Uterus (tissue), 2 donors: ENCODE data around the gene ANKRD60.

Experiments used
- CTCF ChIP-seq, 4 experiments: fragments of 200-600 bp in 2 of 4; fragments of 450-650 bp in 2 of 4; sonication (generic) in 2 of 4; IDR thresholded peaks; one replicate each; pipeline ENCODE4 v1.5.1; 2016 to 2019; ENCODE audit warnings: antibody characterized with exemption in 4 of 4, mild to moderate bottlenecking in 2 of 4, moderate library complexity in 1 of 4
- POLR2A ChIP-seq, 2 donors: fragments of 450-650 bp; IDR thresholded peaks; one replicate each; pipeline ENCODE4 v1.6.1; 2016; ENCODE audit warnings: antibody characterized with exemption in 2 of 2, mild to moderate bottlenecking in 1 of 2, moderate library complexity in 1 of 2

DNA sequence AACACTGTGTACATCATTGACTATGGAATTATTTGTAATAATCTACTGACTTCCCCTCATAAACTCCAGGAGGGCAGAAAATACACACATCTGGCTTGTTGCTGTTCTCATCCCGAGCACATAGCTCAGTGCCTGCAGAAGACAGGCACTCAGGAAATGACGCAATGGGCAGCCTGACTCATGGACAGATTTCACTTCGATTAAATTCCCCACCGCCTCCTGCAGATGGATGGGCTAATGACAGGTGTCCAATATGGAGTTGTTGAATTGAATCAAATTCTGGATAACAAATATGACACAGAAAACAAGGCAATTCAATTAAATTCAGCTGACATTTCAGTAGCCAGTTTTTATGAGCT lies 9.1 kb downstream of the ANKRD60 start:
- TF ChIP-seq CTCF (IDR thresholded peaks at IDR 0.05), result no peak
- TF ChIP-seq POLR2A (IDR thresholded peaks at IDR 0.05), result no peak
